Hepatocyte (in vitro differentiated cells): Measurements from ENCODE around the gene BPHL. TPM values are rescaled to one million over a fixed set of nuclear protein-coding genes. Genes with fewer than 3 reads are reported as not detected.
A peak's percentile ranks its signal among the peaks of the same experiment; 100 is the strongest.

Experiments
- DNase-seq: peaks from one replicate; pipeline ENCODE4 v3.0.0-alpha.2; 2016; ENCODE audit warnings: low spot score
- H2AFZ ChIP-seq: fragments of 200-600 bp; sonication (generic); 2 replicates; pipeline ENCODE4 v1.6.0; 2016; ENCODE audit warnings: antibody characterized with exemption, mild to moderate bottlenecking
- H3K27ac ChIP-seq: fragments of 200-600 bp; sonication (generic); 2 replicates; pipeline ENCODE4 v1.5.1; 2016; ENCODE audit warnings: mild to moderate bottlenecking
- H3K27me3 ChIP-seq: fragments of 200-600 bp; sonication (generic); 2 replicates; pipeline ENCODE4 v1.6.1; 2016
- H3K36me3 ChIP-seq: fragments of 200-600 bp; sonication (generic); replicated peaks from 2 replicates; pipeline ENCODE4 v1.5.1; 2016; ENCODE audit warnings: low read depth; ENCODE audit not compliant: insufficient read depth
- H3K4me1 ChIP-seq: fragments of 200-600 bp; sonication (generic); 2 replicates; pipeline ENCODE4 v1.5.1; 2016; ENCODE audit warnings: mild to moderate bottlenecking, moderate library complexity; ENCODE audit not compliant: insufficient read depth
- H3K4me2 ChIP-seq: fragments of 200-600 bp; sonication (generic); 2 replicates; pipeline ENCODE4 v1.6.0; 2016
- H3K4me3 ChIP-seq: fragments of 200-600 bp; sonication (generic); 2 replicates; pipeline ENCODE4 v1.5.1; 2016; ENCODE audit warnings: mild to moderate bottlenecking
- H3K79me2 ChIP-seq: fragments of 200-600 bp; sonication (generic); 2 replicates; pipeline ENCODE4 v1.6.0; 2017; ENCODE audit warnings: mild to moderate bottlenecking
- H3K9me2 ChIP-seq: fragments of 200-600 bp; sonication (generic); replicated peaks from 2 replicates; pipeline ENCODE4 v1.6.0; 2017; ENCODE audit warnings: mild to moderate bottlenecking; ENCODE audit not compliant: insufficient read depth
- H3K9me3 ChIP-seq: fragments of 200-600 bp; sonication (generic); 2 replicates; pipeline ENCODE4 v1.5.1; 2016; ENCODE audit warnings: low read depth, mild to moderate bottlenecking
- H4K20me1 ChIP-seq: fragments of 200-600 bp; sonication (generic); 2 replicates; pipeline ENCODE4 v1.6.0; 2016; ENCODE audit warnings: mild to moderate bottlenecking; ENCODE audit not compliant: insufficient read depth, poor library complexity, severe bottlenecking
- CTCF ChIP-seq: fragments of 200-600 bp; sonication (generic); IDR thresholded peaks from 2 replicates; pipeline ENCODE4 v1.5.1; 2016; ENCODE audit warnings: antibody characterized with exemption, mild to moderate bottlenecking; ENCODE audit not compliant: poor library complexity
- EZH2 ChIP-seq: fragments of 200-600 bp; sonication (generic); IDR thresholded peaks from 2 replicates; pipeline ENCODE4 v1.6.1; 2016; ENCODE audit warnings: antibody characterized with exemption, mild to moderate bottlenecking, borderline replicate concordance
- EZH2phosphoT487 ChIP-seq: fragments of 200-600 bp; sonication (generic); IDR thresholded peaks from one replicate; pipeline ENCODE4 v1.6.1; 2018; ENCODE audit warnings: antibody characterized with exemption, mild to moderate bottlenecking, low read depth, moderate library complexity; ENCODE audit not compliant: unreplicated experiment, severe bottlenecking
- WGBS: methylation state at CpG from one replicate; pipeline ENCODE4 v1.1.6; 2016; ENCODE audit warnings: low lambda C conversion rate; ENCODE audit errors: missing lambda C conversion rate; 5-methylcytosine and 5-hydroxymethylcytosine counted together
- polyA plus RNA-seq: library from polyadenylated mRNA; unstranded; fragments of >200 nt; fragmentation: Nextera tagmentation; extraction: Ambion mirVana; gene quantifications from 2 replicates; pipeline ENCODE4 v1.2.1, GENCODE V29; 2016
- total RNA-seq: library from RNA; depleted of rRNA; stranded (reverse); fragments of >200 nt; gene quantifications from 2 replicates; pipeline ENCODE4 v1.2.3, GENCODE V29; 2014

BPHL gene
- total and polyA plus RNA-seq, 2 experiments from 2014 or later = 52.0 to 77.0 TPM

DNA sequence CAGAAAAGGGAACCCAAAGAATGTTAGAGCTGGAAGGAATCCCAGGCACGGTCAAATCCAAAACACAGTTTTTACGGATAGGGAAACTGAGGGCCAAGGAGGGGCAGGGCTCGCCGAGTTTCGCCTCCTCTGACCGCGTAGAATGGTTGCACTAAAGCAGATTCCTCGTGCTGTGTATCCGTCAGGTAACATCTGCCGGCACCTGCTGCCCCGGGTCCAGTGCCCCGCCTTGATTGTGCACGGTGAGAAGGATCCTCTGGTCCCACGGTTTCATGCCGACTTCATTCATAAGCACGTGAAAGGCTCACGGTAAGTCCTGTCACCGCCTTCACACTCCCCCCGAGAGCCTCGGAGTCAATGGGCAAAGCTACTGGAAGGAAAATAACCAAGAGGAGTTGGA lies 21.7 kb downstream of the BPHL start:
- no peak overlapping the region for H3K27ac ChIP-seq
- H3K79me2 ChIP-seq = no peaks in the 10 kb centered on the region
- 94% methylated on average over 20 of the region's 20 CpGs for WGBS
- no peak for DNase-seq
- no peaks in the 10 kb centered on the region for H4K20me1 ChIP-seq
- no peak for TF ChIP-seq EZH2phosphoT487
- no peaks in the 10 kb centered on the region for H3K9me2 ChIP-seq
- no peak overlapping the region for H3K4me3 ChIP-seq
- H3K27me3 ChIP-seq = no peaks in the 10 kb centered on the region
- no peak overlapping the region for H3K4me2 ChIP-seq
- H3K36me3 ChIP-seq = no peaks in the 10 kb centered on the region
- H3K9me3 ChIP-seq = no peaks in the 10 kb centered on the region
- no peak overlapping the region for H2AFZ ChIP-seq
- H3K4me1 ChIP-seq = peaks cover 13% of the 10 kb centered on the region

- Histone ChIP-seq H3K79me2 (no peaks in the 10 kb centered on the region), H3K9me2 (no peaks in the 10 kb centered on the region), H4K20me1 (no peaks in the 10 kb centered on the region), H3K4me2 (no peak overlapping the region), H3K4me1 (peaks cover 7% of the 10 kb centered on the region), H3K27me3 (no peaks in the 10 kb centered on the region), H3K36me3 (no peaks in the 10 kb centered on the region), H2AFZ (no peak overlapping the region), H3K4me3 (no peak overlapping the region), H3K9me3 (no peaks in the 10 kb centered on the region), H3K27ac (peak overlapping the region; percentile 27)
- DNase-seq = no peak
- TF ChIP-seq EZH2 (no peak), EZH2phosphoT487 (no peak), CTCF (no peak)
Measured at GRCh38 chr6:3142536-3142935, 24.0 kb downstream of the BPHL start.

DNA sequence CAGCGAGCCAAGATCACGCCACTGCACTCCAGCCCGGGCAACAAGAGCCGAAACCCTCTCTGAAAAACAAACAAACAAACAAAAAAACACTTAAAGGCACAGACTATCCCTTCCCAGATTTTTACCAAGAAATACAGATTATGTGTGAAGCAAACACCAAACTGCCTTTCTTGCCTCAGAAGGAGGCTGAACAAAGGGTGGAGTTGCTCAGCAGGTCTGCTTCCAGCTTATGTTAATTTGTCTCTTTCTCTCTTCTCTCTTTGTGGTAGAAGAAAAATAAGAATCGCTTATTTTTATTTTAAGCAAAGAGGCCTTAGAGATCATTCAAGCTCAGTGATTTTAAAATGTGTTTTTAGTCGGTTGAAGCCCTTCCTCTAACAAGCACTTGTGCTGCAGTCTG lies 24.6 kb downstream of the BPHL start:
- Histone ChIP-seq H3K9me3 (no peaks in the 10 kb centered on the region), H3K9me2 (no peaks in the 10 kb centered on the region), H3K79me2 (no peaks in the 10 kb centered on the region), H3K36me3 (no peaks in the 10 kb centered on the region), H3K4me1 (peaks cover 7% of the 10 kb centered on the region), H2AFZ (no peak overlapping the region), H3K27ac (no peak overlapping the region), H3K4me2 (no peak overlapping the region), H4K20me1 (no peaks in the 10 kb centered on the region), H3K4me3 (no peak overlapping the region), H3K27me3 (no peaks in the 10 kb centered on the region)
- DNase-seq = no peak
- 93% methylated on average over 6 of the region's 6 CpGs for WGBS
- TF ChIP-seq CTCF (no peak), EZH2 (no peak), EZH2phosphoT487 (no peak)

DNA sequence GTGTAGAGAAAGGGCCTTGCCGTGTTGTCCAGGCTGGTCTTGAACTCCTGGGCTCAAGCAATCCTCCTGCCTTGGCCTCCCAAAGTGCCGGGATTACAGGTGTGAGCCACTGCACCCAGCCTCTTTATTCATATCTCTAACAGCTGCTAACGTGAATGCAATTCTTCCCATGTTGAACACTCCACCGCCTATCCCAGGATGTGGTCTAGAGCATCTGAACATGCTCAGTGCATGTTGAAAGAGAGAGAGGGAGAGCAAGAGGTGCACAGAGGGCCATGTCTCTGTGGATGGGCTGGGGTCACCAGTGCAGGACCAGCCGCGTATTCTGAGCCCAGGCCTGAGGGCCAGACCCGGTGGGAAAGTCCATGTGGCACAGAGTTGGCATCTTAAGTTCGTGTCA lies 26.1 kb downstream of the BPHL start:
- H2AFZ ChIP-seq = no peak overlapping the region
- H3K27ac ChIP-seq = no peak overlapping the region
- H3K36me3 ChIP-seq = no peaks in the 10 kb centered on the region
- WGBS = 83% methylated on average over 8 of the region's 8 CpGs
- no peak overlapping the region for H3K4me2 ChIP-seq
- no peaks in the 10 kb centered on the region for H3K4me1 ChIP-seq
- no peaks in the 10 kb centered on the region for H4K20me1 ChIP-seq
- no peaks in the 10 kb centered on the region for H3K79me2 ChIP-seq
- no peaks in the 10 kb centered on the region for H3K27me3 ChIP-seq
- no peak overlapping the region for H3K4me3 ChIP-seq
- H3K9me3 ChIP-seq = no peaks in the 10 kb centered on the region
- no peaks in the 10 kb centered on the region for H3K9me2 ChIP-seq
- DNase-seq = no peak
- TF ChIP-seq CTCF (no peak), EZH2 (no peak), EZH2phosphoT487 (no peak)
